Neural crest cell (in vitro differentiated cells): ENCODE results near the gene DAPK1. TPM values are rescaled to one million over a fixed set of nuclear protein-coding genes. Genes with fewer than 3 reads are reported as not detected.

Source experiments
- DNase-seq: peaks from one replicate; pipeline ENCODE4 v3.0.0; 2021; ENCODE audit warnings: low read depth, mixed read lengths, low spot score
- H3K27ac Mint-ChIP-seq: one replicate; pipeline ENCODE4 v1.8.0; 2021; ENCODE audit warnings: mild to moderate bottlenecking, mixed read lengths; ENCODE audit not compliant: unreplicated experiment
- H3K27me3 Mint-ChIP-seq: 2 replicates; pipeline ENCODE4 v1.8.0; 2021; ENCODE audit warnings: low read depth, mild to moderate bottlenecking, mixed read lengths
- H3K36me3 Mint-ChIP-seq: 2 replicates; pipeline ENCODE4 v1.8.0; 2021; ENCODE audit warnings: low read depth, mild to moderate bottlenecking, mixed read lengths
- H3K4me1 Mint-ChIP-seq: 2 replicates; pipeline ENCODE4 v1.8.0; 2021; ENCODE audit warnings: mixed read lengths
- H3K4me3 Mint-ChIP-seq: one replicate; pipeline ENCODE4 v1.8.0; 2021; ENCODE audit warnings: mild to moderate bottlenecking, mixed read lengths
- H3K9me3 Mint-ChIP-seq: 2 replicates; pipeline ENCODE4 v1.8.0; 2021; ENCODE audit warnings: mixed read lengths
- CTCF ChIP-seq: fragments of 200-600 bp; sonication (generic); conservative IDR thresholded peaks from 2 replicates; pipeline ENCODE4 v1.5.0; 2021; ENCODE audit warnings: antibody characterized with exemption, mild to moderate bottlenecking
- total RNA-seq: library from RNA; stranded (reverse); gene quantifications from 2 replicates; pipeline ENCODE4 v1.2.1, GENCODE V29; 2021

Gene DAPK1
- total RNA-seq, 1 donor from 2014 or later = 62.7 TPM

GRCh38 chr9:87569008-87569509 lies 71.4 kb downstream of the DAPK1 start:
- H3K9me3 Mint-ChIP-seq = no peaks in the 10 kb centered on the region
- TF ChIP-seq CTCF = no peak
- H3K4me1 Mint-ChIP-seq = peaks cover 45% of the 10 kb centered on the region
- no peak for DNase-seq
- H3K4me3 Mint-ChIP-seq = no peak overlapping the region
- peaks cover 4% of the 10 kb centered on the region for H3K36me3 Mint-ChIP-seq
- no peaks in the 10 kb centered on the region for H3K27me3 Mint-ChIP-seq
- no peak overlapping the region for H3K27ac Mint-ChIP-seq

GRCh38 chr9:87569518-87569917 lies 71.9 kb downstream of the DAPK1 start:
- H3K4me3 Mint-ChIP-seq = no peak overlapping the region
- no peak overlapping the region for H3K27ac Mint-ChIP-seq
- DNase-seq = no peak
- peaks cover 3% of the 10 kb centered on the region for H3K36me3 Mint-ChIP-seq
- TF ChIP-seq CTCF = no peak
- peaks cover 43% of the 10 kb centered on the region for H3K4me1 Mint-ChIP-seq
- no peaks in the 10 kb centered on the region for H3K27me3 Mint-ChIP-seq
- no peaks in the 10 kb centered on the region for H3K9me3 Mint-ChIP-seq

- peaks cover 37% of the 10 kb centered on the region for H3K4me1 Mint-ChIP-seq
- H3K27me3 Mint-ChIP-seq = no peaks in the 10 kb centered on the region
- H3K4me3 Mint-ChIP-seq = no peak overlapping the region
- no peaks in the 10 kb centered on the region for H3K9me3 Mint-ChIP-seq
- DNase-seq = no peak
- no peak overlapping the region for H3K27ac Mint-ChIP-seq
- H3K36me3 Mint-ChIP-seq = peaks cover 3% of the 10 kb centered on the region
- TF ChIP-seq CTCF = no peak
These were observed 72.6 kb downstream of the DAPK1 start for GRCh38 chr9:87570000-87570908.

- H3K4me3 Mint-ChIP-seq = no peak overlapping the region
- H3K9me3 Mint-ChIP-seq = no peaks in the 10 kb centered on the region
- TF ChIP-seq CTCF = no peak
- no peak overlapping the region for H3K27ac Mint-ChIP-seq
- H3K27me3 Mint-ChIP-seq = no peaks in the 10 kb centered on the region
- peaks cover 37% of the 10 kb centered on the region for H3K4me1 Mint-ChIP-seq
- H3K36me3 Mint-ChIP-seq = peaks cover 3% of the 10 kb centered on the region
- DNase-seq = no peak
These were observed 75.1 kb downstream of the DAPK1 start for GRCh38 chr9:87572719-87573118.

GRCh38 chr9:87573841-87574342 lies 76.2 kb downstream of the DAPK1 start:
- no peak overlapping the region for H3K4me3 Mint-ChIP-seq
- peaks cover 3% of the 10 kb centered on the region for H3K36me3 Mint-ChIP-seq
- H3K9me3 Mint-ChIP-seq = no peaks in the 10 kb centered on the region
- TF ChIP-seq CTCF = no peak
- H3K27ac Mint-ChIP-seq = no peak overlapping the region
- peaks cover 42% of the 10 kb centered on the region for H3K4me1 Mint-ChIP-seq
- DNase-seq = no peak
- no peaks in the 10 kb centered on the region for H3K27me3 Mint-ChIP-seq
